Naive thymus-derived CD8-positive, alpha-beta T cell (primary cell): ENCODE measurements around the gene WFDC12. TPM values are rescaled to one million over a fixed set of nuclear protein-coding genes. Genes with fewer than 3 reads are reported as not detected.
A peak's percentile ranks its signal among the peaks of the same experiment; 100 is the strongest.

ENCODE experiments used
- ATAC-seq, 2 donors: fragments of 150-1000 bp; cut with Tn5 transposase in 1 of 2; sonication (Bioruptor Pico), chemical (Tn5 transposase) in 1 of 2; 1 replicate in 1 of 2; 2 replicates in 1 of 2; pipeline ENCODE4 v1.10.0; 2021; ENCODE audit warnings: mild to moderate bottlenecking in 2 of 2, moderate library complexity in 2 of 2
- POLR2A ChIA-PET: fragments of 350-600 bp; sonication (Branson Sonifier 250); formaldehyde crosslinking; loops from one replicate; lab custom pipeline; 2021; ENCODE audit warnings: antibody characterized with exemption; lab: Charles Lee
- DNase-seq, 10 donors: peaks; one replicate each; pipeline versions ENCODE4 v3.0.0 to v3.0.0-alpha.2; 2020 to 2022
- H3K27ac Mint-ChIP-seq, 10 donors: one replicate each; pipeline ENCODE4 v1.8.0; 2020 to 2022; ENCODE audit warnings: mild to moderate bottlenecking in 10 of 10, mixed read lengths in 10 of 10, moderate library complexity in 4 of 10, inconsistent platforms in 1 of 10
- H3K27me3 Mint-ChIP-seq, 5 donors: one replicate each; pipeline ENCODE4 v1.8.0; 2021 to 2022; ENCODE audit warnings: mixed read lengths in 5 of 5
- H3K36me3 Mint-ChIP-seq, 3 donors: one replicate each; pipeline ENCODE4 v1.8.0; 2020 to 2022; ENCODE audit warnings: mixed read lengths in 3 of 3, mild to moderate bottlenecking in 2 of 3, inconsistent platforms in 1 of 3
- H3K4me1 Mint-ChIP-seq, 4 donors: one replicate each; pipeline ENCODE4 v1.8.0; 2021 to 2022; ENCODE audit warnings: mixed read lengths in 4 of 4
- H3K4me3 Mint-ChIP-seq, 10 donors: one replicate each; pipeline ENCODE4 v1.8.0; 2020 to 2022; ENCODE audit warnings: mild to moderate bottlenecking in 10 of 10, mixed read lengths in 10 of 10, moderate library complexity in 6 of 10, inconsistent platforms in 1 of 10
- H3K9me3 Mint-ChIP-seq, 9 donors: one replicate each; pipeline ENCODE4 v1.8.0; 2020 to 2022; ENCODE audit warnings: mixed read lengths in 9 of 9, mild to moderate bottlenecking in 3 of 9, inconsistent platforms in 1 of 9, moderate library complexity in 1 of 9
- polyA plus RNA-seq, 3 donors: library from polyadenylated mRNA; unstranded; fragments of 300-500 nt; fragmentation: Illumina TruSeq; gene quantifications; one replicate each; pipeline ENCODE4 v1.2.3, GENCODE V29; 2021
- total RNA-seq, 8 experiments: library from RNA in 2 of 8; stranded (reverse) in 2 of 8; gene quantifications; one replicate each; pipeline ENCODE4 v1.2.3 and lab custom pipeline; 2021 to 2026

The WFDC12 gene
- total and polyA plus RNA-seq, 5 experiments from 2014 or later, result not detected

DNA sequence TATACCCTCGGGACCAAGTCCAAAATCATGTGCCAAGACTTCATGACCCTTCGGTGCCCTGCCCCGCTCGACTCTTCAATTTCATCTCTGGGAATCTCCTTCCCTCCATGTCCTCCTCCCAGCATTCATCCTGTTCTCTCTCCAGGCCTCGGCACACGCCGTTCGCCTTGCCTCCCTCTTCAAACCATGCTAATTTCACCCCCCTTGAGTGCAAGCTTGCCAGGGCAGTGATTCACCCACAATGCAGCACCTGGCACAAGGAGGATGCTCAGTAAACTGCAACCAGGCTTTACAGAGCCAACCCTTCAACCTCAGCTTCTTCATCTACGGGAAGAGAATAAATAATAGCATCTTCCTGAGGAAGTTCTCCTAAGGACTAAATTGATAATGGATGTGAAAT is 27.5 kb downstream of the WFDC12 start:
- POLR2A ChIA-PET, result interaction anchor here (1.5 kb wide), 1 partner anchor 9 kb away, joined by 4 read pairs; no protein-coding TSS in a partner anchor
- H3K9me3 Mint-ChIP-seq, result no peaks in the 10 kb centered on the region

DNA sequence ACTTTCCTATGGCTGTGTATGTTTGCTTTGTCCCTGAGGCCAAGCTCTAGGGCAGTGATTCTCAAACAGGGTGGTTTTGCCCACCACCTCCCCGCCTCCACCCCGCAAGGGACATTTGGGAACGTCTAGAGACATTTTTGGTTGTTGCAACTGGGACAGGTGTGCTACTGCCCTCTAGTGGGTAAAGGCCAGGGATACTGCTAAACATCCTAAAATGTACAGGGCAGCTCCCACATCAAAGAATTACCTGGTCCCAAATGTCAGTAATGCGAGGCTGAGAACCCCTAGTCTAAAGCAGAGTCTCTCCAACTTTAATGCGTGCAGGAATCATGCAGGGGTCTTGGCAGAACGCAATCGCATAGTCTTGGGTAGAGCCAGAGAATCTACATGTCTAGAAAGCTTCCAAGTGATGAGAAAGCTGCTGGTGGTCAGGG is 28.4 kb downstream of the WFDC12 start:
- H3K9me3 Mint-ChIP-seq, result no peaks in the 10 kb centered on the region
- H3K27me3 Mint-ChIP-seq, result peaks cover 25 to 37% (median 32%) of the 10 kb centered on the region in 5 donors
- POLR2A ChIA-PET, result interaction anchor here (0.6 to 1.5 kb wide), 3 partner anchors 10 to 239 kb away, joined by 4 to 7 read pairs (median 4); no protein-coding TSS in a partner anchor
- H3K4me3 Mint-ChIP-seq, result no peak overlapping the region
- H3K27ac Mint-ChIP-seq, result no peak overlapping the region
- peaks cover 0 to 4% (median 0%) of the 10 kb centered on the region in 3 donors for H3K36me3 Mint-ChIP-seq
- ATAC-seq (peak; percentile 59 to 60), DNase-seq (peak in 9 of 10 donors; percentile 26 to 77 (median 55))
- peaks cover 10 to 25% (median 20%) of the 10 kb centered on the region in 4 donors for H3K4me1 Mint-ChIP-seq

More for the DNA sequence above, 27.5 kb downstream of the WFDC12 start:
- no peak for DNase-seq
- no peak for ATAC-seq
- Mint-ChIP-seq H3K27me3 (peaks cover 28 to 43% (median 39%) of the 10 kb centered on the region in 5 donors), H3K4me1 (peaks cover 12 to 28% (median 24%) of the 10 kb centered on the region in 4 donors), H3K27ac (peak overlapping the region in 1 of 10 donors; percentile 42), H3K36me3 (no peaks in the 10 kb centered on the region), H3K4me3 (peak overlapping the region in 1 of 10 donors; percentile 45)

DNA sequence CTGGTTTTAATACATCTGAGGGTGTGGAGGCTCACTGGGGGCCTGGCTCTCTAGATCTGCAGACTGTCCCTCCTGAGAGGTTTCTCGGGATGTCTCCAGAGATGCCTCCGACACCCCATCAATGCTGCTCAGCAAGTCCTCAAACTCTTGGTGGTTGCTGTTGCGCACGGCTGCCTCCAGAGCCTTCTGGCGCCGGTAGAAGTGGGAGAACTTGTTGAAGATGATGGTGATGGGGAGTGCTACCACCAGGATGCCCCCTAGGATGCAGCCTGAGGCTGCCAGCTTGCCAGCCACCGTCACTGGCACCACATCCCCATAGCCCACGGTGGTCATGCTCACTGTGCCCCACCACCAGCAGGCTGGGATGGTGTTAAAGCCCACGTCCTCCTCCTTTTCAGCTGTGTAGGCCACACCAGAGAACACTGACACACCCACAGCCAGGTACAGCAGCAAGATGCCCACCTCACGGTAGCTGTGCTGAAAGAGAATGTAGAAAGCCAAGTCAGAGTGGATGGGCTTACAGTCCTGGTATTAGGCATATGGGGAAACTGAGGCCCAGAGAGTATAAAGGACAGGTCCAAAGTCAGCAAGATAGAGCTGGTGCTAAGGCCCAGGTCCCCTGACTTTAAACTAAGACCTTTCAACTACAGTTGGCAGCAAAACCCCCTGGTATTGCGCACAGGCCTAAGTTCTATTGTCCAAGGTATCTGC is 29.2 kb downstream of the WFDC12 start:
- H3K9me3 Mint-ChIP-seq, result no peaks in the 10 kb centered on the region
- no peak overlapping the region for H3K4me3 Mint-ChIP-seq
- DNase-seq (no peak), ATAC-seq (no peak)
- peaks cover 19 to 29% (median 26%) of the 10 kb centered on the region in 5 donors for H3K27me3 Mint-ChIP-seq
- H3K36me3 Mint-ChIP-seq, result peaks cover 0 to 7% (median 0%) of the 10 kb centered on the region in 3 donors
- POLR2A ChIA-PET, result interaction anchor here (1.2 kb wide), 1 partner anchor 51 kb away, joined by 7 read pairs; no protein-coding TSS in a partner anchor
- H3K4me1 Mint-ChIP-seq, result peaks cover 10 to 20% (median 16%) of the 10 kb centered on the region in 4 donors
- no peak overlapping the region for H3K27ac Mint-ChIP-seq

DNA sequence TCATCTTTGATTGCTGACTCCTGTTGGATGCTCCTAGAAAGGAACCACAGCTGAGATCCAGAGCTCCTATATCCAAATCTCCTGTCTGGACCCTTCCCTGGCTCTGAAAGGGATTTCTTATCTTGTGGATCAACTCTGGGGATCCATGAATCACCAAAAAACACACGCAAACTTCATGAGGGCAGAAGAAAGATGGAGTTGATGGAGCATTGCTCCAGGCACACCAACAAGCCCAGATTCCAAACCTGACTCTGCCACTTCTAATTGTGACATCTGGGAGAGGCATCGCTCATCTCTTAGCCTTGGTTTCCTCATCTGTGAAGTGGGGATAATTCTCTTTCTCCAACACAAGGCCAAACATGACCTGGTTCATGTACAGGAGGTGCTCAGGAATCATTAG is 30.1 kb downstream of the WFDC12 start:
- POLR2A ChIA-PET, result no interaction called here
- Mint-ChIP-seq H3K4me3 (no peak overlapping the region), H3K9me3 (no peaks in the 10 kb centered on the region), H3K4me1 (peaks cover 10 to 20% (median 15%) of the 10 kb centered on the region in 4 donors), H3K27ac (peak overlapping the region in 2 of 10 donors; percentile 51 to 53), H3K27me3 (peaks cover 11 to 22% (median 18%) of the 10 kb centered on the region in 5 donors), H3K36me3 (peaks cover 0 to 11% (median 0%) of the 10 kb centered on the region in 3 donors)
- DNase-seq (no peak), ATAC-seq (no peak)

DNA sequence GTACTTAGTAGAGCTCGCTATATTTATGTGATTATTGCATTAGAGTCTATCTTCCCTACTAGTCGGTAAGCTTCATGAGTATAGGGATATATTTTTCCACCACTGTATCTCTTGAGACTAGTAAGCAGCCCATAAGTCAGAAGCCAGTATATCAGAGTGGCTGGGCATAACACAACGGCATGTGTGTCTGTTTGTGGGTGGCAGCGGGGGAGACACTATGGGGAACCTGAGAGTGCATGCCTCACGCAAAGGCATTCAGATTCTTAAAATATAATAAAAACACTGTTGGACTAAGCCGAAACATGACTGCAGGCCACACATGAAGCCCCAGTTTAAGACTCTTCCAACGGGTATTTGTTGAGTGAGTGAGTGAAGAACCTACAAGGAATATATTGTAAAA is 31.4 kb downstream of the WFDC12 start:
- ATAC-seq (no peak), DNase-seq (no peak)
- Mint-ChIP-seq H3K4me1 (peaks cover 8 to 15% (median 13%) of the 10 kb centered on the region in 4 donors), H3K4me3 (no peak overlapping the region), H3K27ac (no peak overlapping the region), H3K9me3 (no peaks in the 10 kb centered on the region), H3K36me3 (peaks cover 0 to 19% (median 0%) of the 10 kb centered on the region in 3 donors), H3K27me3 (peaks cover 5 to 15% (median 11%) of the 10 kb centered on the region in 5 donors)
- POLR2A ChIA-PET, result interaction anchor here (0.5 kb wide), 1 partner anchor 695 kb away, joined by 3 read pairs; no protein-coding TSS in a partner anchor

DNA sequence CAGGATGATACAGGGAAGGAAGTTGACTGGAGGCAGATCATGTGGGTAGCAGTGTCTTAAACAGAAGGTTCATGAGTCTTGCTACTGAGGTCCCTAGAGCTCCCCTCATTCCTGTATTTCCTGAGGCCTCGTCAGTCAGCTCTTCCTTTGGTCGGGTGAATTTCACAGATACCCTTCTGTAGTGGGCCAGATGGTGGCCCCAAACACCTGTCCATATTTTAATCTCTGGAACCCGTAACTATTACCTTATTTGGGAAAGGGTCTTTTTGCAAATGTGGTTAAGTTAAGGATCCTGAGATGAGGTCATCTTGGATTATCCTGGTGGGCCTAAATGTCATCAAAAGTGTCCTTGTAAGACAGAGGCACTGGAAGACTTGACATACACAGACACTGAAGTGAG is 32.9 kb downstream of the WFDC12 start:
- peaks cover 5 to 20% (median 9%) of the 10 kb centered on the region in 4 donors for H3K4me1 Mint-ChIP-seq
- peak overlapping the region in 5 of 10 donors; percentile 7 to 57 (median 21) for H3K27ac Mint-ChIP-seq
- H3K36me3 Mint-ChIP-seq, result peaks cover 3 to 33% (median 4%) of the 10 kb centered on the region in 3 donors
- no peak overlapping the region for H3K4me3 Mint-ChIP-seq
- no peak for DNase-seq
- no peak for ATAC-seq
- peaks cover 0 to 3% (median 0%) of the 10 kb centered on the region in 5 donors for H3K27me3 Mint-ChIP-seq
- POLR2A ChIA-PET, result interaction anchor here (0.5 kb wide), 1 partner anchor 70 kb away, joined by 4 read pairs; no protein-coding TSS in a partner anchor
- H3K9me3 Mint-ChIP-seq, result no peaks in the 10 kb centered on the region

DNA sequence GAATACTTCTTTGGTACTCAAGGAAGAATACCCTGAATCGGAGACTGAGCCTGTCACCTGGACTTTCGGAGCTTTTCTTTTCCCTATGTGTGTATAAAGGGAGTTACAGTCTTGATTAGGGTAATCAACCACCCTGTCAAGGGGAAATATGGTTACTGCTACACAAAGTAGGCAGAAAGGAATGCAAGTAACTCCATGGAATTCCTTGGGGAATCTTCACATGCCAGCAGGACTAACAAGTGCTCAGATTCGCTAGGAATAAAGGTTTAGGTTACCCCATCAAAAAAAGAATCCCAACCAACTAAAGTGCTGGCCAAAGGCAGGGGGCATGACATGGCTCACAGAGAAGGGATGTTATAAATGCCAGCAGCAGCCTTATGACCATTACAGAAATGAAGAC is 33.8 kb downstream of the WFDC12 start:
- peaks cover 5 to 42% (median 9%) of the 10 kb centered on the region in 3 donors for H3K36me3 Mint-ChIP-seq
- H3K4me3 Mint-ChIP-seq, result no peak overlapping the region
- POLR2A ChIA-PET, result interaction anchor here (1.1 kb wide), 1 partner anchor 9 kb away, joined by 3 read pairs; no protein-coding TSS in a partner anchor
- peaks cover 4 to 18% (median 8%) of the 10 kb centered on the region in 4 donors for H3K4me1 Mint-ChIP-seq
- ATAC-seq, result no peak
- no peak for DNase-seq
- H3K27me3 Mint-ChIP-seq, result no peaks in the 10 kb centered on the region
- no peaks in the 10 kb centered on the region for H3K9me3 Mint-ChIP-seq
- H3K27ac Mint-ChIP-seq, result peak overlapping the region in 1 of 10 donors; percentile 7

DNA sequence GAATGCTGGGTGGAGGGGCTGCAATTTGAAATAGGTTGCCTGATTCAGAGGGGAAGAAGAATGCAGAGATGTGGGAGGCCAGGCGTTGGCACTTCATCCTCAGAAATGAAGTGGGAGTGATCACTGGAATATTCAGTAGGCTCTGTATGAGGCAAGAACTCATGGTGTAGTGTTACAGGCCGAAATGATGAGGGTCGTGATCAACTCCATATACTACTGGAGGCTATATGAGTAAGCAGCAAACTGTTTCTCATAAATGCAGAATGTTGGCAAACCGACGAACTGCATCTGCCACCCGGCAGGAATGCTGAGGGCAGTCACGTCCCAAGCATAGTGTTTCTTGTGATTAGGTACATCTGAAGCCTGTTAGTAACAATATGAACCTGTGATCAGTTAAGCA is 36.0 kb downstream of the WFDC12 start:
- Mint-ChIP-seq H3K4me3 (no peak overlapping the region), H3K9me3 (peaks cover 0 to 6% (median 0%) of the 10 kb centered on the region in 9 donors), H3K4me1 (peaks cover 5 to 22% (median 17%) of the 10 kb centered on the region in 4 donors), H3K27ac (peak overlapping the region in 2 of 10 donors; percentile 2 to 13), H3K36me3 (peaks cover 8 to 48% (median 16%) of the 10 kb centered on the region in 3 donors), H3K27me3 (no peaks in the 10 kb centered on the region)
- no peak for ATAC-seq
- POLR2A ChIA-PET, result no interaction called here
- no peak for DNase-seq

DNA sequence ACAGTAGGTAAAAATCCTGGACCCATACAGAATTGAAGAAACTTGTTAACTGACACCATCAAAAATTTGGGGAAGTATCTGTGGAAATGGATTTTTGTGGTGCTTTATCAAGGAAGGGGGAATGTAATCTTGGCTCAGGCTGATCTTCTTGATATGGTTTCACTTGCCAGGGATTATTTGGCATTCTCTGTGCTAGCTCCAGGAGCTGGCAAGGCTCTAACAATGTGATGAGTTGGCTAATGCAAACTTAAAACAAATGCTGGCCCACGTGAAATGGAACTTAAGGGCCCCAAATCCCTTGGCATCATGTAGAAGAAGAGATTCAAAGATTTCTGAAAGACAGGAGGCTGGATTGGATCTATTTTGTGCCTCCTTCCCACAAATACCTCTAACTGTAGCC is 36.5 kb downstream of the WFDC12 start:
- POLR2A ChIA-PET, result interaction anchor here (0.6 kb wide), 1 partner anchor 120 kb away, joined by 4 read pairs; no protein-coding TSS in a partner anchor
- no peak for ATAC-seq
- DNase-seq, result no peak
- Mint-ChIP-seq H3K4me1 (peaks cover 5 to 22% (median 17%) of the 10 kb centered on the region in 4 donors), H3K4me3 (no peak overlapping the region), H3K27me3 (no peaks in the 10 kb centered on the region), H3K9me3 (peaks cover 0 to 11% (median 0%) of the 10 kb centered on the region in 9 donors), H3K27ac (peak overlapping the region in 2 of 10 donors; percentile 2 to 13), H3K36me3 (peaks cover 13 to 52% (median 20%) of the 10 kb centered on the region in 3 donors)

DNA sequence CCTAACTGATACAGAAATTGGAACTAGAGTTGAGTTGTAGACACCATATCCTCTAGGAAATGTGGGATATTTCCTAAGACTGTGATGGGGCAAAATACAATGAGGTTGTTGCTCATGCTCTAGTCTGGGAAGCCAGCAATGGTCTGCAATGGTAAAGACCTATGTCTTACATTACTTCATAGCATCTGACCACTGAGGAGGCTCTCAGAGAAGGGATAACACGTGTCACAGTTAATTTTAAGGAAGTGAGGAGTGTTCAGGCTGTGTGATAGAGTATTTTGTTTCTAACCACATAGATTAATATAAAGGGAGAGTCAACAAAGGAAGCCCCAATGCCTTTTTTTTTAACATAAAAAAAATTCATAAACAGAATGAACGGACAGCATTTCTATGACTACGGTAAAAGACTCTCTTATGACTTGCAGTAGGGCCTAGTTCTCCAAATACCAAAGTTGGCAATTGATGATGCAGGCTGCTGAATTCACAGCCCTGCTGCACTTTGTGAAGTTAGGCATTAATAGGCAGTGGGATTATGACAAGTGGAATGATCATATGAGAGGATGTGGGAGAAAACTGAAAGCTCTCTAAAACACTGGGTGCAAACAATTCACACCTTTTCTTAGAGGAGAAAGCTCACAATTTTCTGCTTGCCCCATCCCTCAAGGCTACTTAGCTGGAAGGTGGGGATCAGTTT is 37.0 kb downstream of the WFDC12 start:
- Mint-ChIP-seq H3K36me3 (peaks cover 18 to 58% (median 26%) of the 10 kb centered on the region in 3 donors), H3K27ac (peak overlapping the region in 2 of 10 donors; percentile 2 to 13), H3K27me3 (no peaks in the 10 kb centered on the region), H3K4me1 (peaks cover 5 to 22% (median 17%) of the 10 kb centered on the region in 4 donors), H3K4me3 (no peak overlapping the region), H3K9me3 (peaks cover 0 to 16% (median 0%) of the 10 kb centered on the region in 9 donors)
- DNase-seq, result no peak
- POLR2A ChIA-PET, result interaction anchor here (0.6 to 0.9 kb wide), 2 partner anchors 42 to 120 kb away, joined by 3 to 4 read pairs; no protein-coding TSS in a partner anchor
- ATAC-seq, result no peak

DNA sequence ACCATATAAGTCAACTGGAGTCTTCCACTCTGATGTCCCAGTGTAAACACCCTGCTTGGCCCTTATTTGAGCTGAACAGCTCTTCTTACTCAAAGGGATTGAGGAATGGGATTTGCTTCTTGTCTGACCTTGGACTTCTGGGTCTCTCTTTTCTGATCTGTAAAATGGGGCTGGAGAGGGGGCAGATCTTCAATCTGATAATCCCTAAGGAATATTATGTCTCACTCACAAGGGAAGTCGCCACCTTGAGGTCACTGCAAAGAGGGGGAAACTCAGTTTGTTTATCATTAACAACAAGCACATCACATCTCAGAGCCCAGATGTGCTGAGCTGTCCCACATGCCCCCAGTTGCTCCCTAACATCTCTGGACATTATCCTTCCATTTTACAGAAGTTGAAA is 38.4 kb downstream of the WFDC12 start:
- Mint-ChIP-seq H3K27me3 (no peaks in the 10 kb centered on the region), H3K4me1 (peaks cover 9 to 22% (median 17%) of the 10 kb centered on the region in 4 donors), H3K27ac (peak overlapping the region in 9 of 10 donors; percentile 0 to 73 (median 45)), H3K9me3 (peaks cover 0 to 25% (median 10%) of the 10 kb centered on the region in 9 donors), H3K36me3 (peaks cover 27 to 68% (median 39%) of the 10 kb centered on the region in 3 donors), H3K4me3 (no peak overlapping the region)
- ATAC-seq (no peak), DNase-seq (no peak)
- POLR2A ChIA-PET, result no interaction called here

DNA sequence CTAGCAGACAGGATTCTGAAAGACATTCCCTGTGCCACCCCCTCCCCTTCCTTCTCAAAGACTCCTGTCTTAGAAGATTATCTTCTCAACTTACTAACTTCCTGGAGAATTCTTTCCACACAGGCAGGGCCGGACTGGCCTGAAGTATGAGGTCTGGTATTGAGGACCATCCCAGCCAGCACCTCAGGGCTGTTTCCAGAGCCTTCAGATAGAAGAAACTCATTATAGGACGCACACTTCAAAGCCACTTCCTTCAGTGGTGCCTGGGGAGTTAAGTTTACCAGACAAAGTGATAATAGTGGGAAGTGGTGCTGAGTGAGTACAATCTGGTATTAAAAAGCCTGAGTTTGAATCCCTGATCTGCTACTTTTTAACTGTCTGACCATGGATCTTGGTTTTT is 39.0 kb downstream of the WFDC12 start:
- DNase-seq (no peak), ATAC-seq (no peak)
- POLR2A ChIA-PET, result no interaction called here
- Mint-ChIP-seq H3K4me1 (peaks cover 9 to 22% (median 17%) of the 10 kb centered on the region in 4 donors), H3K9me3 (peaks cover 0 to 27% (median 10%) of the 10 kb centered on the region in 9 donors), H3K27ac (peak overlapping the region in 7 of 10 donors; percentile 0 to 73 (median 36)), H3K27me3 (no peaks in the 10 kb centered on the region), H3K4me3 (no peak overlapping the region), H3K36me3 (peaks cover 33 to 71% (median 45%) of the 10 kb centered on the region in 3 donors)
